Epidermal melanocyte (primary cell): ENCODE measurements around the gene INTS14.

Experiments used
- DNase-seq: peaks from one replicate; pipeline ENCODE4 v3.0.0; 2011; ENCODE audit warnings: low spot score; ENCODE audit not compliant: insufficient read length

Gene INTS14

GRCh38 chr15:65532738-65533051, 78.2 kb downstream of the INTS14 start:
- DNase-seq, result no peak

- DNase-seq, result peak; percentile 78
These were observed 80.4 kb downstream of the INTS14 start, which contains the start of gene HACD3 for GRCh38 chr15:65530318-65531111. Gene HACD3 (plus strand): TSS chr15:65530463. CDS start chr15:65530632, 169 bp downstream.

GRCh38 chr15:65529762-65530317, 81.1 kb downstream of the INTS14 start:
- DNase-seq, result no peak
